NCI-H510A treated with DMSO at 0.1 percent for 48 hours (cell line): ENCODE results near the gene ANAPC15.

ENCODE experiments used
- DNase-seq: peaks from one replicate; lab custom pipeline; 2025; lab: John Stamatoyannopoulos, UW

The ANAPC15 gene

DNA sequence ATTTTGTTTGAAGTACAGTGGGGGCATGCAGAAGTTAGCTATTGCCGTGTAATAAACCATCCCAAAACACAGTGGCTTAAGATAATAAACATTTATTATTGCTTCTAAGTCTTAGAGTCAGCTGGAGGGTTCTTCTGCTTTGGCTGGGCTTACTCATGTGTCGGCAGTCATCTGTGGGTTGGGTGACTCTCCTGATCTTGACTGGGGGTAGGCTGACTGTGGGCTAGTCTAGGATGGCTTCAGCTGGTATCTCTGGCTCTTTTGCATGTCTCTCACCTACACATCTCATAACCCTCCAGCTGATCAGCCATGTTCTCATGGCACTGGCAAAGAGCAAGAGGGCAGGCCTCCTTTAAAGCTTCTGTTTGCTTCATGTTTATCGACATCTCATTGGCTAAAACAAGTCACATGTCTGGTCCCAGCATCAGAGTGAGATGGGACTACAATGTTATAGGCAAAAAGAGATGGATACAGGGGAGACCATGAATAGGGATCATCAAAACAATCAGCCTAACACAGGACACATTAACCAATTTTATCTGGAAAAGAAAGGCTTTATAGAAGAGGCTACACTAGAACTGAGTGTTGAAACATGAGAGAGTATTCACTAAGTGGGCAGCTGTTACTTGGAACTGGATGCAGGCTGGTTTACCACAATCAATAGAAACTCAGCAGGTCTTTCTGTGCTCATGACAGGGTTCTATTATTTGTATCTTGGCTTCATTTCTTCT, 26.7 kb downstream of the ANAPC15 start:
- no peak for DNase-seq

GRCh38 chr11:72084965-72085364, 27.5 kb downstream of the ANAPC15 start:
- DNase-seq: no peak

DNA sequence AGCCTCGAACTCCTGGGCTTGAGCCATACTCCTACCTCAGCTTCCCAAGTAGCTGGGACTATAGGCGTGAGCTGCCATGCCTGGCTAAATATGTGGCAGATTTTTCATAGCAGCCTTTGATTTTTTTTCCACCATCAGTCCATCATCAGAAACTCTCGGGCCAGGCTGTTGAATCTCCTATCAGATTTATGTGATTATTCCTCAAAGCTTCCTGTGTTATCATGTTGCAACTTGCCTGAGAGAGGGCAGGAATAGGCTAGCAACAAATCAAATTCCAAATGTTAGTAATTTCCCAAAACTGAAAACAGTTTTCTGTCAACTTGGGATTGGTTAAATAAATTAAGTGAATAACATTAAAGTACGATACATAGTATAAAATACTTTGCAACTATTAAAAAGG, 28.4 kb downstream of the ANAPC15 start:
- no peak for DNase-seq

DNA sequence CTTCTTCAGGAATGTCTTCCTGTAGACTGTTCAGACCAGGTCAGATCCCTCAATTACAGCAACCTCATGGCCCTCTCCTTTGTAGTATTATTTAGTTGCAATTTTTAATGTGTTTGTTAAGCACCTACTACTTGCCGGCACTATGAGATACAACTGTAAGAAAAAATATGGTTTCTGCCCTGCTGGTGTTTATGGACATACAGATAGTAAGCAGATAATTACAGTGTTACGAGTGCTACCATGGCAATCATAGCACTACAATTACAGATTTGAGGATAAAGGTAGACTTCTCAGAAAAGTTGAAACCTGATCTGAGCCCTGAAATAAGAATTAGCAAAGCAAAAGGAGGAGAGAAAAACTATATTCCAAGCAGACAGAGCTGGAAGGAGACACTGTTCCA, 29.1 kb downstream of the ANAPC15 start:
- DNase-seq: no peak

DNA sequence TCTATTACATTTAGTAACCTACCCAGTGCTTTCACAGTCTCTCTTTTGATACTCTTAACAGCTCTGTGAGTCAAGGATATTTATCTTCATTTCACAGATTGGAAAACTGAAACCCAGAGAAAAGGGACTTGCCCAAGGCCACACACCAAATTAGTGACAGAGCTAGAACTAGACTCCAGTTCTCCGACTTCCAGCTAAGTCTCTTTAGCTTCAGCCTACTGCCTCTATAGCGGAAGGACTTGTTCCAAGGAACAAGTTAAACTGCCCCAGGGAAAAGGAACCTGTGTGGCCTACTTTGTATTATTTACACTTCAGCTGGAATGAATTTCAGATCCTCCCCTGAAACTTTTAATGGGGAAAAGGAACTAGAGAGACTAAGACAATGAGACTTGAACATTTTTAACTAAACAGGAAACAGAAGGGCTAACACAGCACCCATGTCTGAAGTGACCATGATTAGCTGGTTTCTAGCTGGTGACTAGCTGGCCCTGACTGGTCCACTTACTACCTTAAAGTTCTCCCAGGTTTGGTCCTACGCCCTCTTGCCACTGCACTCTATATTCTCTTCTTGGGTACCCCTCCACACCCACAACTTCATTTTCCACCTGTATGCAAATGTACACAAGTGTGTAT, 30.6 kb downstream of the ANAPC15 start:
- DNase-seq: peak; percentile 86

GRCh38 chr11:72081184-72081644, 31.3 kb downstream of the ANAPC15 start:
- no peak for DNase-seq

DNA sequence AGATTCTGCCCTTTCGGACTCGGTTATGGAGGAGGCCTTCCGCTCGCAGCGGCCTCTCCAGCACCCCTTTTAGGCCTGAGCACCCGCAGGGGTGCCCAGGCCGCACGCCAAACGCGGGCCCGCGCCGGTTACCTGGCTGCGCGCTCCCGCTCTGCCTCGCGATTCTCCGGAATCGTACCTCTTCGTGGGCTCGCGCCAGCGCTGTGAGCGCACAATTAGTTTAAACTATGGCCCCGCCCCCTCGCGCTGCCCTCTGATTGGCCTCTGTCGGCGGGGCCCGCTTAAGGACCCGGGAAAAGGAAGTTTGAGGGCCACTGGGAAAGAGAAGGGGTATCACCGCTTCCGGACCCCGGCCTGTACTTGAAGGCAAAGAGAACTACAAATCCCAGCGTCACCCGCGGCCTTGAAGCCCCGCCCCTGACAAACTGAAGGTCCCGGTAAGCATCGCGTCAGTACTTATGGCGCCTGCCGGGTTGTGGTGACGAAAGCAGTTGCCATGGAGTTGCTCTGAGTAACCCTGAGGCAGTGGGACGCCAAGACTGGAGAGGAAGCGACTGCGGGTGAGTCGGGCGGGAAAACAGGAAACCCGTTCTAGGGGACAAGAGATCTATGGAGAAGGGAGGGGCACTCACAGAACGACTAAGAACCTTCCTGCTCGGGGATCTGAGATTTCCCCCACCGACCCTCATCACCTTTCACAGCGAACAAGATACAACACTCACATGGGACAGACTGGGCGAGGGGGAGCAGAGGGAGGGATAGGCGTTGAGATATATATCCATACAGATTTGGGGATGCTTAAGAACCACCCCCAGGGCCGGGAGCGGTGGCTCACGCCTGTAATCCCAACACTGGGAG, 31.9 kb downstream of the ANAPC15 start, which contains the start of the genes LRRC51 and NUMA1:
TSS of gene LRRC51 (plus strand) at position 525 of the 858 bp plus-strand sequence. CDS start 8,234 bp downstream, outside the sequence.
TSS of gene NUMA1 (minus strand) at position 217 of the 858 bp plus-strand sequence. CDS start 44,599 bp downstream, outside the sequence.
- DNase-seq: peak; percentile 99

- peak; percentile 49 for DNase-seq
These were observed 32.6 kb downstream of the ANAPC15 start for GRCh38 chr11:72079819-72080325.

GRCh38 chr11:72078477-72078876, 34.0 kb downstream of the ANAPC15 start:
- DNase-seq: no peak

GRCh38 chr11:72075756-72076155, 36.7 kb downstream of the ANAPC15 start:
- DNase-seq: no peak

- no peak for DNase-seq
These were observed 37.4 kb downstream of the ANAPC15 start for GRCh38 chr11:72075109-72075508.

DNA sequence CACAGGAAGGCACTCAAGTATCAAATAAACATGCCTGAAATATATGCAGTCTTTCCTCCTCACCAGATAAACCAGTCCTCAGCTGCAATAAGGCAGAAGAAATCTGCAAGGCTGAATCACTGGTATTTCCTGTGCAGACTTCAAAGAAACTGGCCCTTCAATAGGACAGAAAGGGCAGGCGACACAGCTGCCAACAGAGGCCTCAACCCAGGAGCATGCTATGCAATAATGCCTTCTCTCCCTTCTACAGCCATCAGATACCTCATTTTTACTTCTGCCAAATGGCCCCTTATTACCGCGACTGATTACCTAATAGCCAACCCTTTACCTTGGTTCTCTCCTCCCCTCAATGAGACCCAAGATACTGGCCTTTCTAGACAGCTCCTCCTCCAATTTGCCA, 40.1 kb downstream of the ANAPC15 start:
- DNase-seq: peak; percentile 30

DNA sequence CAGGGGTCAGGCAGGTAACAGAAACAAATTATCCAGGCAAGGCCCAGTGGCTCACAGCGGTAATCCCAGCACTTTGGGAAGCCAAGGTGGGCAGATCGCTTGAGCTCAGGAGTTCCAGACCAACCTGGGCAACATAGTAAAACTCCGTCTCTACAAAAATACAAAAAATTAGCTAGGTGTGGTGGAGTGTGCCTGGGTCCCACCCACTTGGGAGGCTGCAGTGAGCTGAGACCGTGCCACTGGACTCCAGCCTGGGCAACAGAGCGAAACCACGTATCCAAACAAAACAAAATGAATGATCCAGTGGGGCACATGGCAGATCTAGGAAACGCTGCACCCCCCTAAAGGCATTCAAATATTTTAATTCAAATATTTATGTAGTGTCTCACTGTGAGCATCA, 42.0 kb downstream of the ANAPC15 start:
- DNase-seq: no peak

GRCh38 chr11:72069787-72070251, 42.7 kb downstream of the ANAPC15 start:
- DNase-seq: no peak

DNA sequence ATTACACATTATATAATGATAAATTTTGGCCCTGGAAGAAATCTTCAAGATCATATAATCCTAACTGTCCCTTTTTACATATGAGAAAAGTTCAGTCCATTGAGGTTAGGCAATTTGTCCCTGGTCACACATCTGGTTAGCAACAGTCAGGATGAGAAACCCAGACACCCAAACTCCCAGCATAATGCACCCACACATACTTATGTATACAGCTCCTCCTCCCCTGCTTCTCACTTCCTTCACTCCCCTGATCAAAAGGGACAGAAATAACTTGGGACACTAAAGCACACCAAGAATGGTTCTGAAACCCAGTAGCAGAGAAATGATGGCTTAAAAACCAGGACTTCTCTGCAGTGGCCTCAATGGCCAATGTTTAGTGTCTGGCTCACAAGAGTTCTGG, 43.3 kb downstream of the ANAPC15 start:
- no peak for DNase-seq

- no peak for DNase-seq
These were observed 44.8 kb downstream of the ANAPC15 start for GRCh38 chr11:72067676-72068075.

DNA sequence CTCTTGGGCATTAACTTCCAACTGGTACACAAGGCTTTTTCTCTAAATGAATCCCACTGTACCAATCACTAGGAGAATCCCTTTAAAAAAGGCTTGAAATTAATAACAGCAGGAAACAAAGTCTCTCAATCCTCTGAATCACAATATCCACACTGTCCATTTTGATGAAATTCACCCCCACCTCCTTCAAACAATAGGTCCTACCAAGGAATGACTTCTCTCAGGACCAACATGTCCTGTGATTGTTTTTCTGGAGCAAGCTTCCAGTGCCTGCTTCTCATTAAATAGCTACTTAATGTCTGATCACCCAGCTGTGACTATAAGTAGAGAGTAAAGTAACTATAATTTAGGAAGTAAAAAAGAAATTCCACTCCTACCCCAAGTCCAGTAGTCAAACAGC, 45.2 kb downstream of the ANAPC15 start:
- no peak for DNase-seq

GRCh38 chr11:72066855-72067254, 45.6 kb downstream of the ANAPC15 start:
- DNase-seq: no peak

DNA sequence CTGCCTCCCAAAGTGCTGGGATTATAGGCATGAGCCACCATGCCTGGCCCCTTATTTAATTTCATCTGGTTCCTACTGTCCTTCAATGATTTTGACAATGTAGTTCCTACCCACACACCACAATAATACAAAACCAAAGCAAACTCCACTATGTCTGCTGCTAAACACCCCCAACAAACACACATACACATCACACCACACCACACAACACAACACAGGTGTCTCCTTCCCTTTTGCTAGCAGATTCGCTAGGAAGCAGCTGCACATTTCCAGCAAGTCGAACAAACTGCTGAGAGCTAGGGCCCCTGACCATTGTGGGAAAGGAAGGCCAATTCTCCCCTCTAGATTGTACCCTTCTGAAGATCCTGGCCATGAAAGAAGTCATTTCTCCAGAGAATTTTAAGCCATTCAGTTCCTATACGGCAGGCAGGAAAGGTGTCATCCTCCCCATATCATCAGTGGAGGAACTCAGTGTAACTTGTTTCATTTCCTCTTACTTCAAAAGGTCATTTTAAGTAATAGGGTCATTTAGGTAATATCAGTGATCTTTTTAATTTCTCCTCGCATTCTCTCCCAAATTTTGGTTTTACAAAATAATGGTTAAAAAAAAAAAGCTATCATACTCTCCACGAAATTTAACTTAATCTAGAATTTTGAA, 50.6 kb downstream of the ANAPC15 start:
- DNase-seq: no peak
